ENCODE results near the gene PAPSS1.
"Not testable (repeated sequence)": the region's sequence is repeated elsewhere in the genome, so short reads cannot be mapped to it uniquely, and the experiment has no call there.

DNA sequence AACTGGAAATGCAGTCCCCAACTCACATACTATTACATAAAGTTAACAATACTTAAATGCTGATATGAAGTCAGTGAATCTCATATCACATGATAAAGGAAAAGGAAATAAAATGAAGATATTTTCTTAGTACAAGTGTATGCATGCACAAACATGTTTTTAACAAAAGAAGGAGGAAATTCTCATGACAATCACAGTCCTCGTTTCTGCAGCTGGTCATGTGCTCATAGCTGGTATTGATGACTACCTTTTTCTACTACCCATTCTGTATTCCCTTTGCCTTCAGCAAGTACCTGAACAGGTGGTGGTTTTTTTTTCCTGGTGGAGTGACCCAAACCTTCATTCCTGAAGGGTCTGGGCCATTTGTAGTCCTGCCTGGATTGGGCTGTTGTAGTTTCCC lies 3.3 kb upstream of the PAPSS1 start:
- TF ChIP-seq, protein P1, sequence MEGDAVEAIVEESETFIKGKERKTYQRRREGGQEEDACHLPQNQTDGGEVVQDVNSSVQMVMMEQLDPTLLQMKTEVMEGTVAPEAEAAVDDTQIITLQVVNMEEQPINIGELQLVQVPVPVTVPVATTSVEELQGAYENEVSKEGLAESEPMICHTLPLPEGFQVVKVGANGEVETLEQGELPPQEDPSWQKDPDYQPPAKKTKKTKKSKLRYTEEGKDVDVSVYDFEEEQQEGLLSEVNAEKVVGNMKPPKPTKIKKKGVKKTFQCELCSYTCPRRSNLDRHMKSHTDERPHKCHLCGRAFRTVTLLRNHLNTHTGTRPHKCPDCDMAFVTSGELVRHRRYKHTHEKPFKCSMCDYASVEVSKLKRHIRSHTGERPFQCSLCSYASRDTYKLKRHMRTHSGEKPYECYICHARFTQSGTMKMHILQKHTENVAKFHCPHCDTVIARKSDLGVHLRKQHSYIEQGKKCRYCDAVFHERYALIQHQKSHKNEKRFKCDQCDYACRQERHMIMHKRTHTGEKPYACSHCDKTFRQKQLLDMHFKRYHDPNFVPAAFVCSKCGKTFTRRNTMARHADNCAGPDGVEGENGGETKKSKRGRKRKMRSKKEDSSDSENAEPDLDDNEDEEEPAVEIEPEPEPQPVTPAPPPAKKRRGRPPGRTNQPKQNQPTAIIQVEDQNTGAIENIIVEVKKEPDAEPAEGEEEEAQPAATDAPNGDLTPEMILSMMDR (IDR thresholded peaks at IDR 0.05; ENCODE audit: low read depth, low read length, poor library complexity, severe bottlenecking): not testable (repeated sequence)
- not testable (repeated sequence) for TF ChIP-seq EZH2phosphoT487 (IDR thresholded peaks at IDR 0.05; ENCODE audit: borderline replicate concordance, low read length)

Data from DOHH2 (cell line).